Prostate gland (tissue), 2 donors: ENCODE measurements around the gene C6orf136.

Experiments
- CTCF ChIP-seq, 4 experiments: fragments of 200-600 bp in 2 of 4; fragments of 450-650 bp in 2 of 4; sonication (generic) in 2 of 4; IDR thresholded peaks; 1 replicate in 3 of 4; 2 replicates in 1 of 4; pipeline ENCODE4 v1.5.1; 2016 to 2019; ENCODE audit warnings: antibody characterized with exemption in 4 of 4, mild to moderate bottlenecking in 2 of 4, moderate library complexity in 2 of 4
- POLR2A ChIP-seq: fragments of 450-650 bp; IDR thresholded peaks from one replicate; pipeline ENCODE4 v1.6.1; 2016; ENCODE audit warnings: antibody characterized with exemption, mild to moderate bottlenecking

GRCh38 chr6:30635834-30636233 is 11.1 kb upstream of the C6orf136 start:
- no peak for TF ChIP-seq CTCF (IDR thresholded peaks at IDR 0.05)
- no peak for TF ChIP-seq POLR2A
